Measurements from ENCODE around the gene PRPF31. TPM values are rescaled to one million over a fixed set of nuclear protein-coding genes. Genes with fewer than 3 reads are reported as not detected.

PRPF31 gene
- polyA plus RNA-seq, 1 of the 3 experiments (the other 2 are of a cell fraction): 81.0 TPM

GRCh38 chr19:54081032-54081431 is 34.5 kb upstream of the PRPF31 start, which contains the start of gene TARM1:
Gene TARM1 (minus strand): TSS chr19:54081365. CDS start chr19:54081340, 25 bp downstream.
- H3K9me3 ChIP-seq: no peaks in the 10 kb centered on the region
- H3K4me2 ChIP-seq: no peak within 1 kb of the TSS
- H2AFZ ChIP-seq (ENCODE audit: low read depth): no peak within 1 kb of the TSS
- H3K79me2 ChIP-seq (ENCODE audit: insufficient read depth): no peaks in the 10 kb centered on the region
- no peaks in the 10 kb centered on the region for H3K36me3 ChIP-seq (replicated peaks in 1 of 2; ENCODE audit: control insufficient read depth in 1 of 2, insufficient read depth in 2 of 2, low read length in 1 of 2)
- ChIA-PET CTCF (no interaction called here), POLR2A (no interaction called here)
- H3K4me1 ChIP-seq (ENCODE audit: control insufficient read depth in 1 of 2, insufficient read depth in 2 of 2, low read depth in 1 of 2, low read length in 1 of 2): no peaks in the 10 kb centered on the region
- DNase-seq: no peak
- H3K9me2 ChIP-seq: no peaks in the 10 kb centered on the region
- WGBS (ENCODE audit: low lambda C conversion rate): 2% methylated on average over 6 of the region's 7 CpGs
- TF ChIP-seq YY1 (IDR thresholded peaks at IDR 0.05; ENCODE audit: low read depth) (no peak), ELF1 (IDR thresholded peaks at IDR 0.05) (no peak), FOXM1 (IDR thresholded peaks at IDR 0.05; ENCODE audit: low read depth) (no peak), MXI1 (IDR thresholded peaks at IDR 0.05; ENCODE audit: low read depth, low read length) (no peak), CHD2 (IDR thresholded peaks at IDR 0.05; ENCODE audit: low read length, partially characterized antibody) (no peak), TEAD4 (IDR thresholded peaks at IDR 0.05; ENCODE audit: borderline replicate concordance, insufficient read depth) (no peak), MEF2A (IDR thresholded peaks at IDR 0.05; ENCODE audit: borderline replicate concordance, low read depth) (no peak), ZBTB33 (IDR thresholded peaks at IDR 0.05; ENCODE audit: borderline replicate concordance, low read depth) (no peak)
- H3K9ac ChIP-seq: no peak within 1 kb of the TSS
- no peaks in the 10 kb centered on the region for H4K20me1 ChIP-seq (ENCODE audit: insufficient read depth)
- H3K4me3 ChIP-seq (ENCODE audit: low read depth in 2 of 2, low read length in 1 of 2): no peak within 1 kb of the TSS
- H3F3A ChIP-seq (replicated peaks; ENCODE audit: insufficient read depth): no peaks in the 10 kb centered on the region
- peaks cover 36% of the 10 kb centered on the region; the same call in 1 of the 2 replicates for H3K27me3 ChIP-seq (ENCODE audit: insufficient read depth)
- H3K27ac ChIP-seq (ENCODE audit: low read depth in 2 of 2, low read length in 1 of 2): no peak within 1 kb of the TSS

GRCh38 chr19:54084410-54084809 is 31.1 kb upstream of the PRPF31 start:
- Histone ChIP-seq H3K27me3 (ENCODE audit: insufficient read depth) (peaks cover 16% of the 10 kb centered on the region; the same call in 1 of the 2 replicates), H3F3A (replicated peaks; ENCODE audit: insufficient read depth) (no peaks in the 10 kb centered on the region), H4K20me1 (ENCODE audit: insufficient read depth) (no peaks in the 10 kb centered on the region), H3K79me2 (ENCODE audit: insufficient read depth) (no peaks in the 10 kb centered on the region), H3K4me1 (ENCODE audit: control insufficient read depth in 1 of 2, insufficient read depth in 2 of 2, low read depth in 1 of 2, low read length in 1 of 2) (no peaks in the 10 kb centered on the region), H3K4me3 (ENCODE audit: low read depth in 2 of 2, low read length in 1 of 2) (no peak overlapping the region), H3K9me2 (no peaks in the 10 kb centered on the region), H3K4me2 (no peak overlapping the region), H3K36me3 (replicated peaks in 1 of 2; ENCODE audit: control insufficient read depth in 1 of 2, insufficient read depth in 2 of 2, low read length in 1 of 2) (no peaks in the 10 kb centered on the region), H3K9me3 (no peaks in the 10 kb centered on the region), H3K9ac (no peak overlapping the region), H2AFZ (ENCODE audit: low read depth) (no peak overlapping the region), H3K27ac (ENCODE audit: low read depth in 2 of 2, low read length in 1 of 2) (no peak overlapping the region)
- CTCF ChIA-PET: interaction anchor here (1.3 kb wide), 1 partner anchor 55 kb away, joined by 3 read pairs; no protein-coding TSS in a partner anchor
- 5% methylated on average over 3 of the region's 3 CpGs for WGBS (ENCODE audit: low lambda C conversion rate)
- POLR2A ChIA-PET: no interaction called here
- DNase-seq: no peak
- TF ChIP-seq FOXJ3 (CRISPR knock-in tag; IDR thresholded peaks at IDR 0.05): no peak
- TF ChIP-seq PBX3 (IDR thresholded peaks at IDR 0.05): no peak
- no peak for TF ChIP-seq RAD21 (IDR thresholded peaks at IDR 0.05; ENCODE audit: low read length)
- no peak for TF ChIP-seq MEF2A (IDR thresholded peaks at IDR 0.05; ENCODE audit: borderline replicate concordance, low read depth)
- TF ChIP-seq GABPA (IDR thresholded peaks at IDR 0.05; ENCODE audit: low read depth): no peak
- TF ChIP-seq REST (IDR thresholded peaks at IDR 0.05; ENCODE audit: low read depth, low read length): no peak
- no peak for TF ChIP-seq ELF1 (IDR thresholded peaks at IDR 0.05)
- TF ChIP-seq POLR2AphosphoS5 (IDR thresholded peaks at IDR 0.05; ENCODE audit: low read depth, low read length): no peak
- TF ChIP-seq NRF1 (IDR thresholded peaks at IDR 0.05; ENCODE audit: low read depth, low read length): no peak
- TF ChIP-seq YY1 (IDR thresholded peaks at IDR 0.05; ENCODE audit: low read depth): no peak
- no peak for TF ChIP-seq TEAD4 (IDR thresholded peaks at IDR 0.05; ENCODE audit: borderline replicate concordance, insufficient read depth)
- TF ChIP-seq FOXM1 (IDR thresholded peaks at IDR 0.05; ENCODE audit: low read depth): no peak
- no peak for TF ChIP-seq JUND (IDR thresholded peaks at IDR 0.05)
- no peak for TF ChIP-seq RXRA (IDR thresholded peaks at IDR 0.05; ENCODE audit: borderline replicate concordance, low read depth)
- TF ChIP-seq FOSL2 (IDR thresholded peaks at IDR 0.05; ENCODE audit: borderline replicate concordance, low read depth): no peak
